ENCODE data around the gene SRRM3. TPM values are rescaled to one million over a fixed set of nuclear protein-coding genes. Genes with fewer than 3 reads are reported as not detected.

The SRRM3 gene
- total and polyA plus RNA-seq, 9 of the 15 experiments (the other 6 are each of a cell fraction or from before 2014, with no cell fraction given): 0.04 to 0.91 (median 0.46) TPM; not detected in 2

- 0% methylated on average over 2 of the region's 2 CpGs for WGBS (ENCODE audit: insufficient coverage, low coverage, missing lambda C conversion rate)
- no TSS peak for BruUV-seq (replicated peaks)
- no peak for ATAC-seq
- no peak overlapping the region for H3K27ac ChIP-seq (ENCODE audit: extremely low read depth, low read depth, low read length)
- no peak for DNase-seq (ENCODE audit: extremely low read depth in 1 of 4, low spot score in 3 of 4)
- POLR2A ChIA-PET: interaction anchor here (0.6 kb wide), 1 partner anchor 43 kb away, joined by 3 read pairs; no protein-coding TSS in a partner anchor
- in situ Hi-C loops (cut with MboI): no loop called here
- H3K27me3 ChIP-seq (ENCODE audit: control insufficient read depth in 2 of 2, insufficient read depth in 2 of 2, low read length in 2 of 2): peaks cover 16 to 63% of the 10 kb centered on the region in 2 experiments; a peak in 4 of 5 replicates
- intact Hi-C loops (cut with micrococcal nuclease): no loop called here
- TF ChIP-seq CCAR2 (IDR thresholded peaks at IDR 0.05; ENCODE audit: low read depth, low read length): no peak
- no peak for TF ChIP-seq ETV1 (tag; conservative IDR thresholded peaks at IDR 0.05; ENCODE audit: low read depth)
- no peak for TF ChIP-seq IFI16 (CRISPR knock-in tag; IDR thresholded peaks at IDR 0.05)
- TF ChIP-seq ZFP36 (IDR thresholded peaks at IDR 0.05; ENCODE audit: low read depth, low read length, partially characterized antibody): peak; percentile 5
- TF ChIP-seq HBP1 (CRISPR knock-in tag; IDR thresholded peaks at IDR 0.05): no peak
- TF ChIP-seq RBM25 (IDR thresholded peaks at IDR 0.05; ENCODE audit: low read depth, low read length, severe bottlenecking): peak; percentile 51
- H3K4me3 ChIP-seq: no peak overlapping the region
- no peak overlapping the region for H2AFZ ChIP-seq (ENCODE audit: low read depth, low read length)
- CTCF ChIA-PET (ENCODE audit: low intra/inter-chr PET ratio): no interaction called here
- no peak overlapping the region for H3K9ac ChIP-seq (ENCODE audit: insufficient read depth in 1 of 2, low read depth in 2 of 2, low read length in 2 of 2)
- FAIRE-seq: no peak
- H3K9me1 ChIP-seq (ENCODE audit: control insufficient read depth, insufficient read depth, low read length): no peaks in the 10 kb centered on the region
- H3K36me3 ChIP-seq (ENCODE audit: control insufficient read depth, insufficient read depth, low read length): no peaks in the 10 kb centered on the region
- H3K9me3 ChIP-seq (replicated peaks; ENCODE audit: control insufficient read depth, insufficient read depth, low read depth, low read length): no peaks in the 10 kb centered on the region
- peaks cover 0 to 4% of the 10 kb centered on the region in 2 experiments; a peak in 2 of 5 replicates for H3K4me1 ChIP-seq (replicated peaks in 1 of 2; ENCODE audit: control insufficient read depth in 2 of 2, insufficient read depth in 2 of 2, low read length in 2 of 2)
- H4K20me1 ChIP-seq (replicated peaks; ENCODE audit: control insufficient read depth, insufficient read depth, low read length): peaks cover 23% of the 10 kb centered on the region; the same call in 1 of the 2 replicates
- no peaks in the 10 kb centered on the region for H3K79me2 ChIP-seq (ENCODE audit: control insufficient read depth, insufficient read depth, low read length)
- H3K4me2 ChIP-seq (ENCODE audit: insufficient read depth, low read length): no peak overlapping the region
Measured at GRCh38 chr7:76222333-76222732, 20.6 kb downstream of the SRRM3 start.

Data from K562 (cell line).